ENCODE measurements around the gene TECRL. TPM values are rescaled to one million over a fixed set of nuclear protein-coding genes. Genes with fewer than 3 reads are reported as not detected.

TECRL gene, protein sequence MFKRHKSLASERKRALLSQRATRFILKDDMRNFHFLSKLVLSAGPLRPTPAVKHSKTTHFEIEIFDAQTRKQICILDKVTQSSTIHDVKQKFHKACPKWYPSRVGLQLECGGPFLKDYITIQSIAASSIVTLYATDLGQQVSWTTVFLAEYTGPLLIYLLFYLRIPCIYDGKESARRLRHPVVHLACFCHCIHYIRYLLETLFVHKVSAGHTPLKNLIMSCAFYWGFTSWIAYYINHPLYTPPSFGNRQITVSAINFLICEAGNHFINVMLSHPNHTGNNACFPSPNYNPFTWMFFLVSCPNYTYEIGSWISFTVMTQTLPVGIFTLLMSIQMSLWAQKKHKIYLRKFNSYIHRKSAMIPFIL
- total RNA-seq (2022) = not detected in 2 replicates
- Bru-seq, nascent RNA = percentile 1 among the genes with signal in this experiment
- BruChase-seq, experiment 1, labeled RNA remaining after a 6-hour chase = percentile 1 among the genes with signal in this experiment
- not detected for BruChase-seq, experiment 2, labeled RNA remaining after a 2-hour chase
- long read RNA-seq = 0 reads

DNA sequence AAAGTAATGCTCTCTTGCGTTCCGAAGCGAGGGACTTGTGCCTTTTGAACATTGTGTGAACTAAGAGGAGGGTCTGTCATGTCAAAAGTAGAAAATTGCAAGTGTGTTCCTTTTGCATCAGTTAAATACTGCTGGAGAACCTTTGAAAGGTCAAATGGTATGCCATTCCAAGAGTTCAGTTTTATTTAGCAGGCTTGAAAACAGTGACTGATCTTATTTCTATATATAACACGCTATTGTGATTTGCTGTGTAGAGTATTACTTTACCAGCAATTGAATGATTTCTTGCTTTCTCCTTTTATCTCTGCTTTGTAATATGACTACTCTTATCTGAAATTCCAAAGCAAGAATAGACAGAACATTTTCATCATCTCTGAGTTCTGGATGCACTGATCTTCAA, at the start of gene TECRL:
TSS of gene TECRL (minus strand) at position 151 of the 400 bp plus-strand sequence. CDS start at position 52, 99 bp downstream.
- intact Hi-C loops (cut with micrococcal nuclease) = no loop called here
- no TSS peak for BruUV-seq (replicated peaks)
- no peaks in the 10 kb centered on the region for H3K4me1 Mint-ChIP-seq (ENCODE audit: insufficient read depth, unreplicated experiment)

DNA sequence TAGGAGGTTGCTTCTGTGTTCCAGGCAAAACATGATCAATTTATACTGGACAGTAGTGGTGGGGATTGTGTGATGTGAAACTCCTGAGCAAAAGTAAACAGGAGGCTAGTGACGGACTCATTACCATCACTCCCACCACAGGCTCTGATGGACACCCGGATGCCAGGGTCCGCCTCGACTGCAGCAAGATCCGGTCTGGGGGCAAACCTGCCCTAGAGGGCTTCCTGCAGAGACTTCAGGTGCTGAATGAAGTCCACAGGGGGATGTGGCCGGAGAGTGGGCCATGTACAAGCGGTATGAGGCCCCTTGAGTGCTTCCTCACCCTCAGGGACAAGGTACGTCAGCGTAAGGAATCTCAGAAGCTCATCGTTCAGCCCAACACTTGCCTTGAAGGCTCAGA, 23.4 kb upstream of the TECRL start:
- DNase-seq (ENCODE audit: unreplicated experiment) = no peak
- Mint-ChIP-seq H3K4me3 (ENCODE audit: unreplicated experiment) (no peak overlapping the region), H3K36me3 (ENCODE audit: insufficient read depth, unreplicated experiment) (no peaks in the 10 kb centered on the region), H3K9me3 (ENCODE audit: unreplicated experiment) (peaks cover 10% of the 10 kb centered on the region), H3K27ac (ENCODE audit: low read depth, unreplicated experiment) (no peak overlapping the region), H3K4me1 (ENCODE audit: insufficient read depth, unreplicated experiment) (no peaks in the 10 kb centered on the region), H3K27me3 (ENCODE audit: insufficient read depth, unreplicated experiment) (no peaks in the 10 kb centered on the region)
- BruUV-seq (replicated peaks) = no TSS peak
- TF ChIP-seq, protein P1, sequence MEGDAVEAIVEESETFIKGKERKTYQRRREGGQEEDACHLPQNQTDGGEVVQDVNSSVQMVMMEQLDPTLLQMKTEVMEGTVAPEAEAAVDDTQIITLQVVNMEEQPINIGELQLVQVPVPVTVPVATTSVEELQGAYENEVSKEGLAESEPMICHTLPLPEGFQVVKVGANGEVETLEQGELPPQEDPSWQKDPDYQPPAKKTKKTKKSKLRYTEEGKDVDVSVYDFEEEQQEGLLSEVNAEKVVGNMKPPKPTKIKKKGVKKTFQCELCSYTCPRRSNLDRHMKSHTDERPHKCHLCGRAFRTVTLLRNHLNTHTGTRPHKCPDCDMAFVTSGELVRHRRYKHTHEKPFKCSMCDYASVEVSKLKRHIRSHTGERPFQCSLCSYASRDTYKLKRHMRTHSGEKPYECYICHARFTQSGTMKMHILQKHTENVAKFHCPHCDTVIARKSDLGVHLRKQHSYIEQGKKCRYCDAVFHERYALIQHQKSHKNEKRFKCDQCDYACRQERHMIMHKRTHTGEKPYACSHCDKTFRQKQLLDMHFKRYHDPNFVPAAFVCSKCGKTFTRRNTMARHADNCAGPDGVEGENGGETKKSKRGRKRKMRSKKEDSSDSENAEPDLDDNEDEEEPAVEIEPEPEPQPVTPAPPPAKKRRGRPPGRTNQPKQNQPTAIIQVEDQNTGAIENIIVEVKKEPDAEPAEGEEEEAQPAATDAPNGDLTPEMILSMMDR (IDR thresholded peaks at IDR 0.05; ENCODE audit: unreplicated experiment) = no peak
- CTCF ChIA-PET = interaction anchor here (0.6 to 1.1 kb wide), 3 partner anchors 39 to 106 kb away, joined by 3 to 4 read pairs (median 3); no protein-coding TSS in a partner anchor
- POLR2A ChIA-PET = interaction anchor here (0.7 kb wide), 1 partner anchor 1370 kb away, joined by 3 read pairs; no protein-coding TSS in a partner anchor
- intact Hi-C loops (cut with micrococcal nuclease) = no loop called here

More for the DNA sequence above, at the start of gene TECRL:
- H3K4me3 Mint-ChIP-seq (ENCODE audit: unreplicated experiment) = no peak within 1 kb of the TSS
- ChIA-PET POLR2A (no interaction called here), CTCF (no interaction called here)
- H3K36me3 Mint-ChIP-seq (ENCODE audit: insufficient read depth, unreplicated experiment) = no peaks in the 10 kb centered on the region
- H3K27ac Mint-ChIP-seq (ENCODE audit: low read depth, unreplicated experiment) = no peak within 1 kb of the TSS
- H3K27me3 Mint-ChIP-seq (ENCODE audit: insufficient read depth, unreplicated experiment) = no peaks in the 10 kb centered on the region
- H3K9me3 Mint-ChIP-seq (ENCODE audit: unreplicated experiment) = no peaks in the 10 kb centered on the region
- TF ChIP-seq, protein P1 (IDR thresholded peaks at IDR 0.05; ENCODE audit: unreplicated experiment) = no peak
- no peak for DNase-seq (ENCODE audit: unreplicated experiment)

DNA sequence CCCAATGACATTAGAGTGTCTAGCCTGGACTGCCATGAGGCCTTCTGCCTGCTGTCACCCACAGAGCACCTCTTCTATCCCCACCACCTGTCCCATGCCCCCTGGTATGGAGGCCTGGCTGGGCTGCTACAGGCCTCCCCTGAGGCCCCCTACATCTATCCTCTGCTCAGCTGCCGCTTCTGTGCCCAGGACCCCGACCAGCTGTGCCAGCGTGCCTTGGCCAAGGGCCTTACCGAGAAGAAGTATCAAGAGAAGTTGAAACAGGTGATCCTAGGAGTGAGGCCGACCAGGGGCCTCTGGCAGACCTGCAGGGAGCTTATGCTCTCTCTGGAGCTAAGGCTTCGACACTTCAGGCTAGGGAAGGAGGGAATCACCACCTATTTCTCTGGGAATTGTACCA, 21.7 kb upstream of the TECRL start:
- no peaks in the 10 kb centered on the region for H3K27me3 Mint-ChIP-seq (ENCODE audit: insufficient read depth, unreplicated experiment)
- H3K4me3 Mint-ChIP-seq (ENCODE audit: unreplicated experiment) = no peak overlapping the region
- H3K4me1 Mint-ChIP-seq (ENCODE audit: insufficient read depth, unreplicated experiment) = no peaks in the 10 kb centered on the region
- CTCF ChIA-PET = no interaction called here
- POLR2A ChIA-PET = no interaction called here
- no peak for DNase-seq (ENCODE audit: unreplicated experiment)
- H3K36me3 Mint-ChIP-seq (ENCODE audit: insufficient read depth, unreplicated experiment) = no peaks in the 10 kb centered on the region
- TF ChIP-seq, protein P1 (IDR thresholded peaks at IDR 0.05; ENCODE audit: unreplicated experiment) = no peak
- intact Hi-C loops (cut with micrococcal nuclease) = no loop called here
- BruUV-seq (replicated peaks) = no TSS peak
- no peak overlapping the region for H3K27ac Mint-ChIP-seq (ENCODE audit: low read depth, unreplicated experiment)
- no peaks in the 10 kb centered on the region for H3K9me3 Mint-ChIP-seq (ENCODE audit: unreplicated experiment)

DNA sequence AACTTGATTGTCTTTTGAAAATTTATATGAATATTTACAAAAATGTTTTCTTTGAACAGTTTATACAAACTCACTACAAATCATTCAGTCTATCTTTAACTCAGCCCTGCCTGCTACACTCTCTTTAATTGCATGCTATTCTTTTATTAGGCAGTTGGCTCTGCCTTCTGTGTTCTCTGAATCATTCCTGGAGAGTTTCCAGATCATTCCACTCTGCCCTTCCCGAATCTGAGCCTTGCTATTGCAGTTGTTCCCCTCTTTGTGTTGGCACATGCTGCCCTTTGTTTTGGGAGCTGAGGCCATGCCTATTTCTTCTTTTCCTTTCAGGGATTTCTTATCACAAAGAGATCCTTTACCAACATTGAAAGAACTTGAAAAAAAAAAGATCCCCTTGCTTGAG, 8.7 kb upstream of the TECRL start:
- intact Hi-C loops (cut with micrococcal nuclease) = no loop called here
- Mint-ChIP-seq H3K4me3 (ENCODE audit: unreplicated experiment) (no peak overlapping the region), H3K27me3 (ENCODE audit: insufficient read depth, unreplicated experiment) (no peaks in the 10 kb centered on the region), H3K27ac (ENCODE audit: low read depth, unreplicated experiment) (peak overlapping the region; percentile 43), H3K4me1 (ENCODE audit: insufficient read depth, unreplicated experiment) (peaks cover 7% of the 10 kb centered on the region), H3K36me3 (ENCODE audit: insufficient read depth, unreplicated experiment) (no peaks in the 10 kb centered on the region), H3K9me3 (ENCODE audit: unreplicated experiment) (no peaks in the 10 kb centered on the region)
- TF ChIP-seq, protein P1 (IDR thresholded peaks at IDR 0.05; ENCODE audit: unreplicated experiment) = no peak
- no TSS peak for BruUV-seq (replicated peaks)
- POLR2A ChIA-PET = interaction anchor here (0.6 to 1.0 kb wide), 4 partner anchors 18 to 62 kb away, joined by 3 to 4 read pairs (median 3); no protein-coding TSS in a partner anchor
- CTCF ChIA-PET = interaction anchor here (0.7 kb wide), 1 partner anchor 21 kb away, joined by 3 read pairs; no protein-coding TSS in a partner anchor
- DNase-seq (ENCODE audit: unreplicated experiment) = peak; percentile 82

Measured in MCF 10A (cell line).